H1 (cell line): ENCODE measurements around the gene COMMD1. TPM values are rescaled to one million over a fixed set of nuclear protein-coding genes. Genes with fewer than 3 reads are reported as not detected.

Experiments
- CBX8 ChIP-seq: fragments of 300-800, 300-1000 bp; sonication (generic); IDR thresholded peaks from 2 replicates; pipeline ENCODE4 v1.7.1; 2016; ENCODE audit warnings: low read depth, low read length, borderline replicate concordance
- CTBP2 ChIP-seq: IDR thresholded peaks from 2 replicates; pipeline ENCODE4 v1.7.0; 2011; ENCODE audit warnings: borderline replicate concordance, mild to moderate bottlenecking, moderate library complexity, mixed read lengths, low read length; ENCODE audit not compliant: insufficient read depth, insufficient read length
- TAF1 ChIP-seq: IDR thresholded peaks from 2 replicates; pipeline ENCODE4 v1.6.1; 2011; ENCODE audit warnings: mild to moderate bottlenecking, low read depth, low read length
- polyA plus RNA-seq, 7 experiments: library from polyadenylated mRNA; depleted of rRNA in 3 of 7; stranded (reverse) in 5 of 7; unstranded in 2 of 7; fragments of >200 nt in 5 of 7; fragments of 200-250 nt in 2 of 7; gene quantifications; 1 replicate in 5 of 7; 2 replicates in 1 of 7; 4 replicates in 1 of 7; pipeline versions ENCODE4 v1.2.1 to v1.2.3, GENCODE V29; 2011 to 2013; ENCODE audit warnings: missing spikeins in 2 of 7, mixed read lengths in 2 of 7
- total RNA-seq: library from RNA; stranded (reverse); fragmentation: NEBNext Ultra II Directional; extraction: Animal tissue kit (Norgen Biotek cat#: 25700); gene quantifications from 2 replicates; pipeline ENCODE4 v1.2.1, GENCODE V29; 2021
- TF ChIP-seq, protein P1 (sequence below): fragments of 300-600 bp; sonication (generic); IDR thresholded peaks from 2 replicates; pipeline ENCODE4 v1.7.1; 2012; ENCODE audit warnings: low read length, moderate library complexity, mild to moderate bottlenecking, inconsistent platforms; ENCODE audit not compliant: insufficient replicate concordance

The COMMD1 gene
- total and polyA plus RNA-seq, 2 of the 8 experiments (the other 6 are each of a cell fraction or from before 2014, with no cell fraction given) = 23.5 to 28.3 TPM

DNA sequence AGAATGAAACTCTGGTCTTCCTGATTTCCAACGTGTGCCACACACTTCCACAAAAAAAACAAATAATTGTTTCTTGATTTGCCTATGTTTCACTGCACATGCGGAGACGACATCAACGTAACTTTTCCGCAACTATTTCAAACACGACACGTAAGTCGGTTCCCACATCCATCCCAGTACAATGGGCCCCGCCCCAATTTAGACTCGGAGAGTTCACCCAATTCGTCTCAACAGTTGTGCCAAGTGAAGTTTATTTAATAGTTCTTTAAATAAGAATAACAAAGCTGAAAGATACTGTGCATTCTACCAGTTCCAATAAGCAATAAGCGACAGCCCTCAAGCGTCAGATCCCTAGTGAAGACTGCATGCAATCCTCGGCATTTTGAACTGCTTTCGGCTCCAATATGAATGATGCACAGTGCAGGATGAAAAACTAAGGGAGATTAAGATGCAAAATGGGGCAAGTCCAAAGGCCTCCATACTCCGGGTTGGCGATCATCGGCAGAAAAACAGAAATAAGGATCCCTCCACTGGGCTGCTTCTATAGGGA lies 17.7 kb upstream of the COMMD1 start (continued):
- TF ChIP-seq, protein P1, sequence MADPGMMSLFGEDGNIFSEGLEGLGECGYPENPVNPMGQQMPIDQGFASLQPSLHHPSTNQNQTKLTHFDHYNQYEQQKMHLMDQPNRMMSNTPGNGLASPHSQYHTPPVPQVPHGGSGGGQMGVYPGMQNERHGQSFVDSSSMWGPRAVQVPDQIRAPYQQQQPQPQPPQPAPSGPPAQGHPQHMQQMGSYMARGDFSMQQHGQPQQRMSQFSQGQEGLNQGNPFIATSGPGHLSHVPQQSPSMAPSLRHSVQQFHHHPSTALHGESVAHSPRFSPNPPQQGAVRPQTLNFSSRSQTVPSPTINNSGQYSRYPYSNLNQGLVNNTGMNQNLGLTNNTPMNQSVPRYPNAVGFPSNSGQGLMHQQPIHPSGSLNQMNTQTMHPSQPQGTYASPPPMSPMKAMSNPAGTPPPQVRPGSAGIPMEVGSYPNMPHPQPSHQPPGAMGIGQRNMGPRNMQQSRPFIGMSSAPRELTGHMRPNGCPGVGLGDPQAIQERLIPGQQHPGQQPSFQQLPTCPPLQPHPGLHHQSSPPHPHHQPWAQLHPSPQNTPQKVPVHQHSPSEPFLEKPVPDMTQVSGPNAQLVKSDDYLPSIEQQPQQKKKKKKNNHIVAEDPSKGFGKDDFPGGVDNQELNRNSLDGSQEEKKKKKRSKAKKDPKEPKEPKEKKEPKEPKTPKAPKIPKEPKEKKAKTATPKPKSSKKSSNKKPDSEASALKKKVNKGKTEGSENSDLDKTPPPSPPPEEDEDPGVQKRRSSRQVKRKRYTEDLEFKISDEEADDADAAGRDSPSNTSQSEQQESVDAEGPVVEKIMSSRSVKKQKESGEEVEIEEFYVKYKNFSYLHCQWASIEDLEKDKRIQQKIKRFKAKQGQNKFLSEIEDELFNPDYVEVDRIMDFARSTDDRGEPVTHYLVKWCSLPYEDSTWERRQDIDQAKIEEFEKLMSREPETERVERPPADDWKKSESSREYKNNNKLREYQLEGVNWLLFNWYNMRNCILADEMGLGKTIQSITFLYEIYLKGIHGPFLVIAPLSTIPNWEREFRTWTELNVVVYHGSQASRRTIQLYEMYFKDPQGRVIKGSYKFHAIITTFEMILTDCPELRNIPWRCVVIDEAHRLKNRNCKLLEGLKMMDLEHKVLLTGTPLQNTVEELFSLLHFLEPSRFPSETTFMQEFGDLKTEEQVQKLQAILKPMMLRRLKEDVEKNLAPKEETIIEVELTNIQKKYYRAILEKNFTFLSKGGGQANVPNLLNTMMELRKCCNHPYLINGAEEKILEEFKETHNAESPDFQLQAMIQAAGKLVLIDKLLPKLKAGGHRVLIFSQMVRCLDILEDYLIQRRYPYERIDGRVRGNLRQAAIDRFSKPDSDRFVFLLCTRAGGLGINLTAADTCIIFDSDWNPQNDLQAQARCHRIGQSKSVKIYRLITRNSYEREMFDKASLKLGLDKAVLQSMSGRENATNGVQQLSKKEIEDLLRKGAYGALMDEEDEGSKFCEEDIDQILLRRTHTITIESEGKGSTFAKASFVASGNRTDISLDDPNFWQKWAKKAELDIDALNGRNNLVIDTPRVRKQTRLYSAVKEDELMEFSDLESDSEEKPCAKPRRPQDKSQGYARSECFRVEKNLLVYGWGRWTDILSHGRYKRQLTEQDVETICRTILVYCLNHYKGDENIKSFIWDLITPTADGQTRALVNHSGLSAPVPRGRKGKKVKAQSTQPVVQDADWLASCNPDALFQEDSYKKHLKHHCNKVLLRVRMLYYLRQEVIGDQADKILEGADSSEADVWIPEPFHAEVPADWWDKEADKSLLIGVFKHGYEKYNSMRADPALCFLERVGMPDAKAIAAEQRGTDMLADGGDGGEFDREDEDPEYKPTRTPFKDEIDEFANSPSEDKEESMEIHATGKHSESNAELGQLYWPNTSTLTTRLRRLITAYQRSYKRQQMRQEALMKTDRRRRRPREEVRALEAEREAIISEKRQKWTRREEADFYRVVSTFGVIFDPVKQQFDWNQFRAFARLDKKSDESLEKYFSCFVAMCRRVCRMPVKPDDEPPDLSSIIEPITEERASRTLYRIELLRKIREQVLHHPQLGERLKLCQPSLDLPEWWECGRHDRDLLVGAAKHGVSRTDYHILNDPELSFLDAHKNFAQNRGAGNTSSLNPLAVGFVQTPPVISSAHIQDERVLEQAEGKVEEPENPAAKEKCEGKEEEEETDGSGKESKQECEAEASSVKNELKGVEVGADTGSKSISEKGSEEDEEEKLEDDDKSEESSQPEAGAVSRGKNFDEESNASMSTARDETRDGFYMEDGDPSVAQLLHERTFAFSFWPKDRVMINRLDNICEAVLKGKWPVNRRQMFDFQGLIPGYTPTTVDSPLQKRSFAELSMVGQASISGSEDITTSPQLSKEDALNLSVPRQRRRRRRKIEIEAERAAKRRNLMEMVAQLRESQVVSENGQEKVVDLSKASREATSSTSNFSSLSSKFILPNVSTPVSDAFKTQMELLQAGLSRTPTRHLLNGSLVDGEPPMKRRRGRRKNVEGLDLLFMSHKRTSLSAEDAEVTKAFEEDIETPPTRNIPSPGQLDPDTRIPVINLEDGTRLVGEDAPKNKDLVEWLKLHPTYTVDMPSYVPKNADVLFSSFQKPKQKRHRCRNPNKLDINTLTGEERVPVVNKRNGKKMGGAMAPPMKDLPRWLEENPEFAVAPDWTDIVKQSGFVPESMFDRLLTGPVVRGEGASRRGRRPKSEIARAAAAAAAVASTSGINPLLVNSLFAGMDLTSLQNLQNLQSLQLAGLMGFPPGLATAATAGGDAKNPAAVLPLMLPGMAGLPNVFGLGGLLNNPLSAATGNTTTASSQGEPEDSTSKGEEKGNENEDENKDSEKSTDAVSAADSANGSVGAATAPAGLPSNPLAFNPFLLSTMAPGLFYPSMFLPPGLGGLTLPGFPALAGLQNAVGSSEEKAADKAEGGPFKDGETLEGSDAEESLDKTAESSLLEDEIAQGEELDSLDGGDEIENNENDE = no peak
- TF ChIP-seq TAF1 (no peak), CBX8 (no peak), CTBP2 (no peak)
- TF ChIP-seq, all 59 proteins: peak for 0
